Epithelial cell of proximal tubule (primary cell): ENCODE measurements around the gene LGR6. TPM values are rescaled to one million over a fixed set of nuclear protein-coding genes. Genes with fewer than 3 reads are reported as not detected.

Experiments
- DNase-seq: peaks from one replicate; pipeline ENCODE4 v3.0.0-alpha.2; 2011; ENCODE audit warnings: low read depth
- H3K4me3 ChIP-seq: 2 replicates; pipeline ENCODE4 v1.5.1; 2011; ENCODE audit warnings: low read depth, mild to moderate bottlenecking, low read length
- CTCF ChIP-seq: conservative IDR thresholded peaks from 2 replicates; pipeline ENCODE4 v1.5.1; 2012; ENCODE audit warnings: low read depth, mild to moderate bottlenecking, low read length
- total RNA-seq: library from RNA; depleted of rRNA; stranded (reverse); fragments of >200 nt; gene quantifications from 2 replicates; pipeline ENCODE4 v1.2.3, GENCODE V29; 2015

The LGR6 gene
- total RNA-seq, 1 donor from 2014 or later = not detected

DNA sequence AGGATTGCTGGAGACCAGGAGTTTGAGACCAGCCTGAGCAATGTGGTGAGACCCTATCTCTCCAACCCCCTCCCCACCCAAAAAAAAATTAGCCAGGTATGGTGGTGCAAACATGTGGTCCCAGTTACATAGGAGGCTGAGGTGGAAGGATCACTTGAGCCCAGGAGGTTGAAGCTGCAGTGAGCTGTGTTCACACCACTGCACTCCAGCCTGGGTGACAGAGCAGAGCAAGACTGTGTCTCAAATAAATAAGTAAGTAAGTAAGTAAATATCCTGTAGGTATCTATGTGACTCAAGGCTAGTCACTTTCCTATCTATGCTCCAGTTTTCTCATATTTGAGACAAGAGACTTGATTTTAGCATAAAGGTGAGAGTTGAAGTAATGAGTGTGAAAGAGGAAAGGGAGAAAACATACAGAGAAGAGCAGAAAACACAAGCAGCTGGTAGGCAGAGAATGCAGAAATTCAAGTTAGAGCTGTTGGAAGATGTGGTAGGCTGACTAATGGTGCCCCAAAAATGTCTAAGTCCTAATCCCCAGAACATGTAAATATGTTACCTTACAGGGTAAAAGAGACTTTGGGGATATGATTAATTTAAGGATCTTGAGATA lies 162.4 kb downstream of the LGR6 start:
- no peak for TF ChIP-seq CTCF
- DNase-seq = no peak

GRCh38 chr1:202357506-202357905 lies 163.9 kb downstream of the LGR6 start:
- no peak for DNase-seq
- no peak overlapping the region for H3K4me3 ChIP-seq
- TF ChIP-seq CTCF = no peak

More for the DNA sequence above, 162.4 kb downstream of the LGR6 start:
- no peak overlapping the region for H3K4me3 ChIP-seq

DNA sequence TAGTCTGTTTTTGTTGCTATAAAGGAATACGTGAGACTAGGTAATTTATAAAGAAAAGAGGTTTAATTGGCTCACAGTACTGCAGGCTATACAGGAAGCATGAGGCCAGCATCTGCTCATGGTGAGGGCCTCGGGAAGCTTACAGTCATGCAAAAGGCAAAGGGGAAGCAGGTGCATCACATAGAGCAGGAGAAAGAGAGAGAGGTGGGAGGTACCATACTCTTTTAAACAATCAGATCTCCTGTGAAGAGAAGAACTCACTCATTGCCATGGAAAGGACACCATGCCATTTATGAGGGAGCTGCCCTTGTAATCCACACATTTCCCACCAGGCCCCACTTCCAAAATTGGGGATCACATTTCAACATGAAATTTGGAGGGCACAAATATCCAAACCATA lies 167.6 kb downstream of the LGR6 start:
- no peak for DNase-seq
- no peak overlapping the region for H3K4me3 ChIP-seq
- no peak for TF ChIP-seq CTCF

- H3K4me3 ChIP-seq = no peak overlapping the region
- TF ChIP-seq CTCF = no peak
- DNase-seq = no peak
These were observed 168.1 kb downstream of the LGR6 start for GRCh38 chr1:202361701-202362100.

- no peak for TF ChIP-seq CTCF
- DNase-seq = no peak
- H3K4me3 ChIP-seq = no peak overlapping the region
These were observed 168.6 kb downstream of the LGR6 start for GRCh38 chr1:202362212-202362611.

- no peak overlapping the region for H3K4me3 ChIP-seq
- no peak for TF ChIP-seq CTCF
- DNase-seq = no peak
These were observed 171.7 kb downstream of the LGR6 start for GRCh38 chr1:202365092-202365815.

DNA sequence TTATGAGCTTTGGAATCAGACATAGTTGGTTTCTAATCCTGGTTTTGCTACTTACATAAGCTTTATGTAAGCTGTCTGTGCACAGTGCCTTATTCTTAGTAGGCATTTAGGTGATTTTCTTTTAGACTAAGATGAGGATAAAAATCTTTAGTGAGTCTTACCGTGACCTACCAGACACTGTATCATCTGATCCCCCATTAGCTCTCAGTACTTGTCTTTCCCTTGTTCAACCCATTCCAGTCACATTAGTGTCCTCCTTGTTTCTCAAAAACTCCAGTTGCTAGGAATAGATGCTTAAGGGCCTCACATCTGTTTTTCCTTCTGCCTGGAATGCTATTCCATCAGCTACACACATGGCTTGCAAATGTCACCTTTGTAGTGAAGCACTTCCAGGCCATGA lies 173.7 kb downstream of the LGR6 start:
- H3K4me3 ChIP-seq = no peak overlapping the region
- no peak for TF ChIP-seq CTCF
- DNase-seq = no peak
